GM19397 (cell line): ENCODE measurements around the gene MDN1.
A peak's percentile ranks its signal among the peaks of the same experiment; 100 is the strongest.
"Not testable (repeated sequence)": the region's sequence is repeated elsewhere in the genome, so short reads cannot be mapped to it uniquely, and the experiment has no call there.

Experiments
- ATAC-seq: cut with Tn5 transposase; IDR thresholded peaks from one replicate; pipeline ENCODE4 v1.9.1; 2021; ENCODE audit warnings: mild to moderate bottlenecking, moderate library complexity; ENCODE audit not compliant: unreplicated experiment

Gene MDN1

GRCh38 chr6:89819336-89820130, at the start of gene MDN1:
TSS of gene MDN1 (minus strand) at chr6:89819794. CDS start at chr6:89819607, 187 bp downstream.
- peak; percentile 95 for ATAC-seq

- no peak for ATAC-seq
Observed at GRCh38 chr6:89866024-89866678, 46.6 kb upstream of the MDN1 start.

GRCh38 chr6:89862698-89863097, 43.1 kb upstream of the MDN1 start:
- ATAC-seq, result peak; percentile 14

GRCh38 chr6:89862273-89862672, 42.7 kb upstream of the MDN1 start:
- ATAC-seq, result peak; percentile 53

GRCh38 chr6:89859744-89860143, 40.1 kb upstream of the MDN1 start:
- peak; percentile 52 for ATAC-seq

GRCh38 chr6:89858041-89858440, 38.4 kb upstream of the MDN1 start:
- ATAC-seq, result no peak

GRCh38 chr6:89853068-89853467, 33.5 kb upstream of the MDN1 start:
- no peak for ATAC-seq

- not testable (repeated sequence) for ATAC-seq
Observed at GRCh38 chr6:89847513-89847912, 27.9 kb upstream of the MDN1 start.

GRCh38 chr6:89843070-89843469, 23.5 kb upstream of the MDN1 start:
- no peak for ATAC-seq

- no peak for ATAC-seq
Observed at GRCh38 chr6:89842228-89842627, 22.6 kb upstream of the MDN1 start.

- ATAC-seq, result no peak
Observed at GRCh38 chr6:89840538-89840937, 20.9 kb upstream of the MDN1 start.

- ATAC-seq, result no peak
Observed at GRCh38 chr6:89836639-89837222, 17.1 kb upstream of the MDN1 start.

GRCh38 chr6:89834884-89835792, 15.5 kb upstream of the MDN1 start:
- peak; percentile 93 for ATAC-seq

GRCh38 chr6:89830170-89830809, 10.7 kb upstream of the MDN1 start:
- no peak for ATAC-seq

- peak; percentile 98 for ATAC-seq
Observed at GRCh38 chr6:89829472-89830169, 10.0 kb upstream of the MDN1 start, which contains the start of gene CASP8AP2. TSS of gene CASP8AP2 (plus strand) at chr6:89829880.

GRCh38 chr6:89828988-89829471, 9.4 kb upstream of the MDN1 start:
- ATAC-seq, result peak; percentile 24

GRCh38 chr6:89828475-89828987, 8.9 kb upstream of the MDN1 start:
- peak; percentile 1 for ATAC-seq

GRCh38 chr6:89826029-89826528, 6.5 kb upstream of the MDN1 start:
- no peak for ATAC-seq

- ATAC-seq, result peak; percentile 11
Observed at GRCh38 chr6:89818977-89819335, 638 bp downstream of the MDN1 start.
